ENCODE results near the gene ERC2. TPM values are rescaled to one million over a fixed set of nuclear protein-coding genes. Genes with fewer than 3 reads are reported as not detected.

Gene ERC2
- total and polyA plus RNA-seq, 2 donors (not counting 3 experiments of a cell fraction or from before 2014, with no cell fraction given), result 5.6 to 15.5 TPM

DNA sequence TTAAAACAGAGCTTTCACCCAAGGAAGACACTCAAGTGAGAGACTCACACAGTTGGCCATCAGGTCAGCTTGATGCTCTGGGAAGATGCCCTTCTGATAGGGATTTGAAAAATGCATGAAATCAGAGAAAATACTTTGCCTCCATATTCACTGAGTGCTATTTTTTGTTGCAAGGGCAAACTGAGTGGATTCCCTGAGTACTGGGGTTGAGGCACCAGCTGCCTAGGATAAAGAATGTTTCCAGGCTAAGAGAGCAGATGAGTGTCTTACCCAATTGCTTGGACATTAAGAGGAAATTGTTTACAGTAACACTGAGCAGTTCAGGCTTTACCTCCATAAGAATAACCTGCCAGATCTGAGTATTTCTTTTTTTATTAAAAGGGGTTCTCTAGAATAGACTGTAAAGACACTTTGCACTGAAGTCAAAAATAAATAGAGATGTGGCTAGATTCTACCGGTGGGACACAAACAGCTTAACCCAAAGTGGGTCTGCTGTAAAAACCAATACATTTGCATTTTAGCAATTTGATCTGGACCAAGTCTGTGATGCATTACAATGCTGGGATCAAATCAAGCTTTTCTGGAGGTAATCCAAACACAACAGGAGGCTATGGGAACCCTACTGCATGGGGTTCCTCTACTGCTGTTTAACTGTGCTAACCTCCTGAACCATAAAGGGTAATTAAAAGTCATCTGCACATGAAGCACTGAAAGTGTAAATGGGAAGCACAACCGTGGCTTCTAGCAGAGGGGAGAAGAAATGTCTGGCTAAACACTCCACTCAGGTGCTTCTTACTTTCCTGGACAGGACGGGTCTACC, 742.4 kb downstream of the ERC2 start:
- FAIRE-seq (no peak), DNase-seq (ENCODE audit: low read depth, low spot score) (no peak)
- ChIA-PET POLR2A (no interaction called here), CTCF (no interaction called here)
- Histone ChIP-seq H2AFZ (ENCODE audit: low read depth, low read length) (no peak overlapping the region), H3K4me2 (ENCODE audit: insufficient read depth, low read length) (no peak overlapping the region), H3K9ac (replicated peaks; ENCODE audit: extremely low read depth, insufficient read depth, low read length) (no peak overlapping the region), H3K36me3 (ENCODE audit: control insufficient read depth in 2 of 2, extremely low read depth in 1 of 2, insufficient read depth in 2 of 2, low read length in 2 of 2) (no peaks in the 10 kb centered on the region), H3K9me3 (replicated peaks; ENCODE audit: control insufficient read depth, insufficient read depth, low read length) (no peaks in the 10 kb centered on the region), H3K79me2 (ENCODE audit: control insufficient read depth, insufficient read depth, low read length) (no peaks in the 10 kb centered on the region), H3K9me1 (replicated peaks; ENCODE audit: control insufficient read depth, extremely low read depth, insufficient read depth, low read length) (no peaks in the 10 kb centered on the region), H3K27ac (ENCODE audit: insufficient read depth, low read depth, low read length) (no peak overlapping the region), H3K4me3 (replicated peaks in 1 of 3; ENCODE audit: insufficient read depth in 1 of 3, low read depth in 1 of 3, low read length in 3 of 3) (no peak overlapping the region), H4K20me1 (replicated peaks; ENCODE audit: control insufficient read depth, extremely low read depth, insufficient read depth, low read length) (no peaks in the 10 kb centered on the region), H3K27me3 (ENCODE audit: control insufficient read depth in 2 of 2, insufficient read depth in 2 of 2, low read length in 2 of 2) (no peaks in the 10 kb centered on the region), H3K4me1 (ENCODE audit: control insufficient read depth, extremely low read depth, insufficient read depth, low read length) (no peaks in the 10 kb centered on the region)
- dilution Hi-C loops (cut with MboI; ENCODE audit: extremely low pct_ligation_motif_present, low sequenced_read_pairs) (no loop called here), intact Hi-C loops (cut with micrococcal nuclease) (no loop called here)
- BruUV-seq (replicated peaks), result no TSS peak
- TF ChIP-seq, protein P1, sequence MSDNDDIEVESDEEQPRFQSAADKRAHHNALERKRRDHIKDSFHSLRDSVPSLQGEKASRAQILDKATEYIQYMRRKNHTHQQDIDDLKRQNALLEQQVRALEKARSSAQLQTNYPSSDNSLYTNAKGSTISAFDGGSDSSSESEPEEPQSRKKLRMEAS (IDR thresholded peaks at IDR 0.05; ENCODE audit: insufficient read depth, insufficient read length), result no peak
- TF ChIP-seq MYC (IDR thresholded peaks at IDR 0.05; ENCODE audit: low read depth, low read length), result no peak
- no peak for TF ChIP-seq GATA2 (IDR thresholded peaks at IDR 0.05; ENCODE audit: insufficient read depth, insufficient read length, low read depth, low read length)
- TF ChIP-seq, protein P2, sequence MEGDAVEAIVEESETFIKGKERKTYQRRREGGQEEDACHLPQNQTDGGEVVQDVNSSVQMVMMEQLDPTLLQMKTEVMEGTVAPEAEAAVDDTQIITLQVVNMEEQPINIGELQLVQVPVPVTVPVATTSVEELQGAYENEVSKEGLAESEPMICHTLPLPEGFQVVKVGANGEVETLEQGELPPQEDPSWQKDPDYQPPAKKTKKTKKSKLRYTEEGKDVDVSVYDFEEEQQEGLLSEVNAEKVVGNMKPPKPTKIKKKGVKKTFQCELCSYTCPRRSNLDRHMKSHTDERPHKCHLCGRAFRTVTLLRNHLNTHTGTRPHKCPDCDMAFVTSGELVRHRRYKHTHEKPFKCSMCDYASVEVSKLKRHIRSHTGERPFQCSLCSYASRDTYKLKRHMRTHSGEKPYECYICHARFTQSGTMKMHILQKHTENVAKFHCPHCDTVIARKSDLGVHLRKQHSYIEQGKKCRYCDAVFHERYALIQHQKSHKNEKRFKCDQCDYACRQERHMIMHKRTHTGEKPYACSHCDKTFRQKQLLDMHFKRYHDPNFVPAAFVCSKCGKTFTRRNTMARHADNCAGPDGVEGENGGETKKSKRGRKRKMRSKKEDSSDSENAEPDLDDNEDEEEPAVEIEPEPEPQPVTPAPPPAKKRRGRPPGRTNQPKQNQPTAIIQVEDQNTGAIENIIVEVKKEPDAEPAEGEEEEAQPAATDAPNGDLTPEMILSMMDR (IDR thresholded peaks at IDR 0.05; ENCODE audit: extremely low read depth in 1 of 2, insufficient read depth in 1 of 2, low read depth in 1 of 2, low read length in 2 of 2), result no peak
- TF ChIP-seq FOS (IDR thresholded peaks at IDR 0.05; ENCODE audit: borderline replicate concordance, insufficient read depth, low read length), result no peak
- TF ChIP-seq JUN (IDR thresholded peaks at IDR 0.05; ENCODE audit: borderline replicate concordance, insufficient read depth, insufficient read length, low read depth), result no peak
